Measurements from ENCODE around the gene CCNY.
"Not testable (repeated sequence)": the region's sequence is repeated elsewhere in the genome, so short reads cannot be mapped to it uniquely, and the experiment has no call there.

CCNY gene

GRCh38 chr10:35396560-35397434 is 60.5 kb downstream of the CCNY start:
- Histone ChIP-seq H3K4me3 (no peak overlapping the region), H3K9me3 (ENCODE audit: low read depth, low read length) (no peaks in the 10 kb centered on the region), H3K36me3 (ENCODE audit: insufficient read depth, low read length) (no peaks in the 10 kb centered on the region), H3K9ac (ENCODE audit: insufficient read length) (no peak overlapping the region), H3K27ac (no peak overlapping the region)
- TF ChIP-seq EZH2 (IDR thresholded peaks at IDR 0.05) (no peak), POLR2AphosphoS5 (IDR thresholded peaks at IDR 0.05; ENCODE audit: borderline replicate concordance, low read depth, low read length) (no peak), FOXP2 (optimal IDR thresholded peaks at IDR 0.05; ENCODE audit: control extremely low read depth, extremely low read length, insufficient read depth) (no peak)
- DNase-seq (ENCODE audit: low read depth, low spot score), result no peak

DNA sequence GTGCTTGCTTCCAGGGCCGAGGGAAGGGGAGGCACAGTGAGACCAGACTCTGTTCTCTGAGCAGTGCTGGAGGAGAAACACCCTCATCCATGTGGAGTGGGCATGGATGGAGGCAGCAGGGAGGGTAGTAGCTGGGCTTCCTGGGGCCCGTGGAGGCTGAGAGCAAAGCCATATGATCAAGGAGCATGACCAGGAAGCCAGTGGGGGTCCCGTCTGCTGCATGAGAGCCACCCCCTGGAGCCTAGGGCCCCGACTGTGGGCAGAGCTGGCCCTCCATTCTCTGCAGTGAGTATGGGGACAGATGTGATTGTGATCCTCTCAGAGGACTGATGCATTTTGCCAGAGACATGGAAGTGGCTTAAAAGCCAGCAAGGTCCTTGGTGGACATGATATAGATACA is 61.6 kb downstream of the CCNY start:
- H3K4me3 ChIP-seq, result no peak overlapping the region
- no peaks in the 10 kb centered on the region for H3K36me3 ChIP-seq (ENCODE audit: insufficient read depth, low read length)
- no peaks in the 10 kb centered on the region for H3K9me3 ChIP-seq (ENCODE audit: low read depth, low read length)
- H3K9ac ChIP-seq (ENCODE audit: insufficient read length), result no peak overlapping the region
- no peak for DNase-seq (ENCODE audit: low read depth, low spot score)
- TF ChIP-seq FOXP2 (optimal IDR thresholded peaks at IDR 0.05; ENCODE audit: control extremely low read depth, extremely low read length, insufficient read depth), result no peak
- no peak for TF ChIP-seq POLR2AphosphoS5 (IDR thresholded peaks at IDR 0.05; ENCODE audit: borderline replicate concordance, low read depth, low read length)
- TF ChIP-seq EZH2 (IDR thresholded peaks at IDR 0.05), result no peak
- no peak overlapping the region for H3K27ac ChIP-seq

GRCh38 chr10:35398355-35398754 is 62.0 kb downstream of the CCNY start:
- H3K4me3 ChIP-seq, result no peak overlapping the region
- no peak overlapping the region for H3K27ac ChIP-seq
- H3K36me3 ChIP-seq (ENCODE audit: insufficient read depth, low read length), result no peaks in the 10 kb centered on the region
- no peaks in the 10 kb centered on the region for H3K9me3 ChIP-seq (ENCODE audit: low read depth, low read length)
- H3K9ac ChIP-seq (ENCODE audit: insufficient read length), result no peak overlapping the region
- DNase-seq (ENCODE audit: low read depth, low spot score), result no peak
- TF ChIP-seq POLR2AphosphoS5 (IDR thresholded peaks at IDR 0.05; ENCODE audit: borderline replicate concordance, low read depth, low read length) (no peak), FOXP2 (optimal IDR thresholded peaks at IDR 0.05; ENCODE audit: control extremely low read depth, extremely low read length, insufficient read depth) (no peak), EZH2 (IDR thresholded peaks at IDR 0.05) (no peak)

GRCh38 chr10:35398908-35399307 is 62.6 kb downstream of the CCNY start:
- Histone ChIP-seq H3K27ac (no peak overlapping the region), H3K4me3 (no peak overlapping the region), H3K9ac (ENCODE audit: insufficient read length) (no peak overlapping the region), H3K9me3 (ENCODE audit: low read depth, low read length) (no peaks in the 10 kb centered on the region), H3K36me3 (ENCODE audit: insufficient read depth, low read length) (no peaks in the 10 kb centered on the region)
- no peak for DNase-seq (ENCODE audit: low read depth, low spot score)
- no peak for TF ChIP-seq FOXP2 (optimal IDR thresholded peaks at IDR 0.05; ENCODE audit: control extremely low read depth, extremely low read length, insufficient read depth)
- TF ChIP-seq POLR2AphosphoS5 (IDR thresholded peaks at IDR 0.05; ENCODE audit: borderline replicate concordance, low read depth, low read length), result no peak
- TF ChIP-seq EZH2 (IDR thresholded peaks at IDR 0.05), result no peak

DNA sequence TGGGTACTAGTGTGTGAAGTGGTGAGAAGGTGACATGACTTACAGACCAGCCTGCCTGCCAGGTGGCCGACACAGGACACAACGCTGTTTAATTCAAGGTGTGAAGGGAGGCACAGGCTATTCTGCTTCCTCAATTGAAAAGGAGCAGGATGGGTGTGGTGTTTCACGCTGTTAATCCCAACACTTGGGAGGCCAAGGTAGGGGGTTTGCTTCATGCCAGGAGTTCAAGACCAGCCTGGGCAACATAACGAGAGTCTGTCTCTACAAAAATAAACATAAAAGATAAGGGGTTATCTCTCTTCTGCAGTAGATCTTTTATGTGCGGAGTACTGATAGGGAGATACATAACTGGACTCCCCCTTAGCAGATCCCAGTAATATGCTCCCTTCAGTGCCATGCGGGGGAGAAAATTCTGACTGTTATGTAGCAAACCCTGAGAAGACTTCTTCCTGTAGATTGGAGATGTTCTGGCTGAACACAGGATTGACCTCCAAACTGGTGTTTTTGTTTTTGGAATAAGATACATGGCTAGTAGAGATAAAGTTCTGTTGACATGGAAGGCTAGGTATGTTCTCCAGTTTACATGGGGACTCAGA is 63.2 kb downstream of the CCNY start:
- H3K36me3 ChIP-seq (ENCODE audit: insufficient read depth, low read length), result no peaks in the 10 kb centered on the region
- no peak for DNase-seq (ENCODE audit: low read depth, low spot score)
- no peak overlapping the region for H3K9ac ChIP-seq (ENCODE audit: insufficient read length)
- H3K4me3 ChIP-seq, result no peak overlapping the region
- H3K9me3 ChIP-seq (ENCODE audit: low read depth, low read length), result no peaks in the 10 kb centered on the region
- TF ChIP-seq POLR2AphosphoS5 (IDR thresholded peaks at IDR 0.05; ENCODE audit: borderline replicate concordance, low read depth, low read length), result no peak
- no peak for TF ChIP-seq EZH2 (IDR thresholded peaks at IDR 0.05)
- TF ChIP-seq FOXP2 (optimal IDR thresholded peaks at IDR 0.05; ENCODE audit: control extremely low read depth, extremely low read length, insufficient read depth), result no peak
- H3K27ac ChIP-seq, result no peak overlapping the region

GRCh38 chr10:35400595-35401268 is 64.4 kb downstream of the CCNY start:
- TF ChIP-seq FOXP2 (optimal IDR thresholded peaks at IDR 0.05; ENCODE audit: control extremely low read depth, extremely low read length, insufficient read depth) (no peak), EZH2 (IDR thresholded peaks at IDR 0.05) (no peak), POLR2AphosphoS5 (IDR thresholded peaks at IDR 0.05; ENCODE audit: borderline replicate concordance, low read depth, low read length) (no peak)
- H3K9me3 ChIP-seq (ENCODE audit: low read depth, low read length), result no peaks in the 10 kb centered on the region
- no peak for DNase-seq (ENCODE audit: low read depth, low spot score)
- no peak overlapping the region for H3K27ac ChIP-seq
- no peak overlapping the region for H3K4me3 ChIP-seq
- H3K9ac ChIP-seq (ENCODE audit: insufficient read length), result no peak overlapping the region
- H3K36me3 ChIP-seq (ENCODE audit: insufficient read depth, low read length), result no peaks in the 10 kb centered on the region

DNA sequence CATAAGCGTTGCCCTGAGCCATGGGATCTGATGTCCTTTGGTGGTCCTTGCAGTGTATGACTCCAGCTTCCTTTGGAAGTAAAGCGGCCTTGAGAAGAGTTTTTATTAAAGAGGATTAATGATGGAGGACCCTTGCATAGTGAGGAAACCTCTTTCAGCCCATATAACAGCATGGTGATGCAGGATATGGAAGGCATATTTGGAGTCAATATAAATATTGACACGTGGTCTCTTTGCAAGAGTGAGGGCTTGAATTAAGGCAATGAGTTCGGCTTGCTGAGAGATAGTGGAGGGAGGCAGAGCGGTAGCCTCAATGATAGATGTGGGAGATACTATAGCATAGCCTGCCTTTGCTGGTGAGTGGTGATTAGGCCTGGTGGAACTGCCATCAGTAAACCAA is 67.2 kb downstream of the CCNY start:
- DNase-seq (ENCODE audit: low read depth, low spot score); H3K9me3 ChIP-seq (ENCODE audit: low read depth, low read length); H3K4me3 ChIP-seq; H3K27ac ChIP-seq; H3K36me3 ChIP-seq (ENCODE audit: insufficient read depth, low read length); H3K9ac ChIP-seq (ENCODE audit: insufficient read length): not testable (repeated sequence)

GRCh38 chr10:35404077-35404476 is 67.8 kb downstream of the CCNY start:
- not testable (repeated sequence) for H3K27ac ChIP-seq; H3K9ac ChIP-seq (ENCODE audit: insufficient read length); H3K36me3 ChIP-seq (ENCODE audit: insufficient read depth, low read length)

DNA sequence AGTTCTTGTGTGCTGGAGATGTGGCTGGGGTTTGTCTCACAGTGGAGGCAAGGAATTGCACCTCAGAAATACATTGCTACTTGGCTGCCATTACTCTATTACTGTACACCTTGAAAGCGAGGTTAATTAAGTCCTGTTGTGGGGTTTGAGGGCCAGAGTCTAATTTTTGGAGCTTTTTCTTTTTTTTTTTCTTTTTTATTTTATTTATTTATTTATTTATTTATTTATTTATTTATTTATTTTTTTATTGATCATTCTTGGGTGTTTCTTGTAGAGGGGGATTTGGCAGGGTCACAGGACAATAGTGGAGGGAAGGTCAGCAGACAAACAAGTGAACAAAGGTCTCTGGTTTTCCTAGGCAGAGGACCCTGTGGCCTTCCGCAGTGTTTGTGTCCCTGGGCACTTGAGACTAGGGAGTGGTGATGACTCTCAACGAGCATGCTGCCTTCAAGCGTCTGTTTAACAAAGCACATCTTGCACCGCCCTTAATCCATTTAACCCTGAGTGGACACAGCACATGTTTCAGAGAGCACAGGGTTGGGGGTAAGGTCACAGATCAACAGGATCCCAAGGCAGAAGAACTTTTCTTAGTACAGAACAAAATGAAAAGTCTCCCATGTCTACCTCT is 69.8 kb downstream of the CCNY start:
- DNase-seq (ENCODE audit: low read depth, low spot score); H3K36me3 ChIP-seq (ENCODE audit: insufficient read depth, low read length); H3K4me3 ChIP-seq; H3K9me3 ChIP-seq (ENCODE audit: low read depth, low read length); H3K27ac ChIP-seq; H3K9ac ChIP-seq (ENCODE audit: insufficient read length): not testable (repeated sequence)

More at GRCh38 chr10:35404077-35404476, 67.8 kb downstream of the CCNY start:
- H3K4me3 ChIP-seq; DNase-seq (ENCODE audit: low read depth, low spot score); H3K9me3 ChIP-seq (ENCODE audit: low read depth, low read length): not testable (repeated sequence)

- not testable (repeated sequence) for H3K36me3 ChIP-seq (ENCODE audit: insufficient read depth, low read length); DNase-seq (ENCODE audit: low read depth, low spot score); H3K9ac ChIP-seq (ENCODE audit: insufficient read length); H3K9me3 ChIP-seq (ENCODE audit: low read depth, low read length); H3K4me3 ChIP-seq; H3K27ac ChIP-seq
Observed at GRCh38 chr10:35407696-35408095, 71.4 kb downstream of the CCNY start.
